HepG2 (cell line): ENCODE measurements around the gene TRRAP. TPM values are rescaled to one million over a fixed set of nuclear protein-coding genes. Genes with fewer than 3 reads are reported as not detected.

Experiments
- ATAC-seq: fragments of 200-7000 bp; cut with Tn5 transposase; 3 replicates; pipeline ENCODE4 v1.9.1; 2020; ENCODE audit warnings: mild to moderate bottlenecking, moderate library complexity
- BruUV-seq: library from RNA; stranded (reverse); fragments of 400-500 nt; replicated peaks from 2 replicates; lab custom pipeline; 2021; lab: Mats Ljungman, UMichigan
- CTCF ChIA-PET: fragments of 300-600 bp; formaldehyde crosslinking; extraction: SDS; loops from one replicate; lab custom pipeline; 2021; ENCODE audit warnings: low total read pairs, inconsistent platforms, low intra/inter-chr PET ratio; lab: Yijun Ruan, JAX
- POLR2A ChIA-PET: fragments of 350-600 bp; sonication (Branson Sonifier 250); formaldehyde crosslinking; loops from one replicate; lab custom pipeline; 2020; ENCODE audit warnings: antibody characterized with exemption, inconsistent platforms; lab: Yijun Ruan, JAX
- DNase-seq: peaks from one replicate; pipeline ENCODE4 v3.0.0-alpha.2; 2015; ENCODE audit warnings: low spot score
- FAIRE-seq: peaks from 3 replicates; lab custom pipeline; 2011; peaks lifted over from hg19 to GRCh38; lab: Jason Lieb, UNC
- H2AFZ ChIP-seq: one replicate; pipeline ENCODE4 v1.6.1; 2011; ENCODE audit warnings: low read length, inconsistent platforms
- H3K27ac ChIP-seq: fragments of 300-600 bp; 3 replicates; pipeline ENCODE4 v1.8.0; 2011; ENCODE audit warnings: mixed run types, mild to moderate bottlenecking, mixed read lengths, low read length, inconsistent platforms; ENCODE audit not compliant: insufficient read depth; ENCODE audit errors: extremely low read length
- H3K27me3 ChIP-seq, 2 experiments: fragments of 200-600 bp in 1 of 2; 2 replicates in 1 of 2; 3 replicates in 1 of 2; pipeline versions ENCODE4 v1.6.0 to v1.8.0; 2011; ENCODE audit warnings: low read length in 2 of 2, mild to moderate bottlenecking in 2 of 2, moderate library complexity in 2 of 2, inconsistent platforms in 1 of 2; ENCODE audit not compliant: insufficient read depth in 2 of 2, control insufficient read depth in 1 of 2
- H3K36me3 ChIP-seq, 2 experiments: fragments of 200-600 bp in 1 of 2; replicated peaks in 1 of 2; 2 replicates in 1 of 2; 3 replicates in 1 of 2; pipeline versions ENCODE4 v1.5.1 to v1.8.0; 2011; ENCODE audit warnings: low read length in 2 of 2, inconsistent platforms in 1 of 2; ENCODE audit not compliant: insufficient read depth in 2 of 2, control insufficient read depth in 1 of 2
- H3K4me1 ChIP-seq: 2 replicates; pipeline ENCODE4 v1.5.1; 2012; ENCODE audit warnings: low read length, inconsistent platforms; ENCODE audit not compliant: insufficient read depth
- H3K4me2 ChIP-seq: 2 replicates; pipeline ENCODE4 v1.6.0; 2011; ENCODE audit warnings: low read depth, low read length, inconsistent platforms
- H3K4me3 ChIP-seq, 3 experiments: fragments of 200-600 bp in 1 of 3; sonication (generic), shearing (Covaris generic) in 1 of 3; replicated peaks in 1 of 3; 2 replicates each; pipeline ENCODE4 v1.5.1; 2011 to 2016; ENCODE audit warnings: low read length in 3 of 3, inconsistent platforms in 2 of 3, low read depth in 2 of 3, mild to moderate bottlenecking in 2 of 3, control low read depth in 1 of 3, mixed read lengths in 1 of 3; ENCODE audit not compliant: insufficient read depth in 1 of 3
- H3K79me2 ChIP-seq: one replicate; pipeline ENCODE4 v1.6.1; 2011; ENCODE audit warnings: low read length, inconsistent platforms; ENCODE audit not compliant: insufficient read depth
- H3K9ac ChIP-seq: 2 replicates; pipeline ENCODE4 v1.6.0; 2011; ENCODE audit warnings: mild to moderate bottlenecking, low read depth, low read length, inconsistent platforms; ENCODE audit not compliant: insufficient read depth
- H3K9me3 ChIP-seq: 2 replicates; pipeline ENCODE4 v1.5.1; 2012; ENCODE audit warnings: mild to moderate bottlenecking, low read length
- H4K20me1 ChIP-seq: 2 replicates; pipeline ENCODE4 v1.6.0; 2011; ENCODE audit warnings: inconsistent platforms, mild to moderate bottlenecking, low read length, moderate library complexity; ENCODE audit not compliant: insufficient read depth
- ARNTL ChIP-seq: sonication (generic); formaldehyde crosslinking; IDR thresholded peaks from 2 replicates; pipeline ENCODE4 v1.4.0; 2020; ENCODE audit warnings: mild to moderate bottlenecking, missing genetic modification reagents
- BHLHE40 ChIP-seq: IDR thresholded peaks from 2 replicates; pipeline ENCODE4 v1.6.1; 2011; ENCODE audit warnings: low read length, improper control_type of control experiment
- HMG20B ChIP-seq: conservative IDR thresholded peaks from 2 replicates; pipeline ENCODE4 v1.6.1; 2016; ENCODE audit warnings: missing genetic modification reagents, missing compliant biosample characterization
- ISX ChIP-seq: sonication (generic); formaldehyde crosslinking; conservative IDR thresholded peaks from 2 replicates; pipeline ENCODE4 v1.5.0; 2020; ENCODE audit warnings: missing genetic modification reagents
- KAT2B ChIP-seq: fragments of 150-350 bp; IDR thresholded peaks from 2 replicates; pipeline ENCODE4 v1.6.1; 2014; ENCODE audit warnings: low read depth, low read length, borderline replicate concordance
- POLR2A ChIP-seq, 2 experiments: IDR thresholded peaks; 2 replicates each; pipeline ENCODE4 v1.6.1; 2011; ENCODE audit warnings: low read depth in 2 of 2, low read length in 2 of 2, mild to moderate bottlenecking in 1 of 2, moderate library complexity in 1 of 2; ENCODE audit not compliant: insufficient read depth in 1 of 2
- POLR2AphosphoS5 ChIP-seq: IDR thresholded peaks from 2 replicates; pipeline ENCODE4 v1.6.1; 2012; ENCODE audit warnings: low read depth, low read length
- ZNF10 ChIP-seq: sonication (generic); formaldehyde crosslinking; IDR thresholded peaks from 2 replicates; pipeline ENCODE4 v1.4.0; 2020; ENCODE audit warnings: mild to moderate bottlenecking, low read depth, missing genetic modification reagents, borderline replicate concordance
- ZNF562 ChIP-seq: sonication (generic); formaldehyde crosslinking; IDR thresholded peaks from 2 replicates; pipeline ENCODE4 v1.8.0; 2022; ENCODE audit warnings: missing genetic modification reagents, borderline replicate concordance
- ZNF75D ChIP-seq: sonication (generic); formaldehyde crosslinking; IDR thresholded peaks from 2 replicates; pipeline ENCODE4 v1.8.1; 2023; ENCODE audit warnings: missing genetic modification reagents, mild to moderate bottlenecking, borderline replicate concordance
- WGBS: methylation state at CpG from one replicate; pipeline ENCODE4 v1.1.6; 2017; ENCODE audit warnings: low lambda C conversion rate; 5-methylcytosine and 5-hydroxymethylcytosine counted together
- in situ Hi-C: cut with HindIII; loops from 2 replicates; pipeline ENCODE4 v1.10.0; 2017; ENCODE audit warnings: low pct_unique_long_range_greater_than_20kb; ENCODE audit not compliant: extremely low pct_ligation_motif_present
- intact Hi-C: fragments of 100-400 bp; cut with micrococcal nuclease; formaldehyde crosslinking; loops from one replicate; pipeline ENCODE4 v1.10.0; 2022; ENCODE audit not compliant: unreplicated experiment
- polyA plus RNA-seq, 8 experiments: library from polyadenylated mRNA; depleted of rRNA in 3 of 8; stranded (reverse) in 7 of 8; unstranded in 1 of 8; fragments of >200 nt; fragmentation: Illumina TruSeq in 4 of 8; extraction: Trizol in 4 of 8; gene quantifications; 2 replicates each; pipeline versions ENCODE4 v1.2.1 to v1.2.3, GENCODE V29; 2011 to 2016; ENCODE audit warnings: low read depth in 4 of 8, missing spikeins in 1 of 8, mixed read lengths in 1 of 8; ENCODE audit not compliant: insufficient read depth in 1 of 8
- total RNA-seq, 5 experiments: library from RNA; depleted of rRNA; stranded (reverse); fragments of >200 nt; fragmentation: Illumina TruSeq; extraction: Trizol; gene quantifications; 2 replicates each; pipeline ENCODE4 v1.2.3, GENCODE V29; 2016; ENCODE audit warnings: low read depth in 1 of 5

TRRAP gene
- total and polyA plus RNA-seq, 2 of the 13 experiments (the other 11 are each of a cell fraction or from before 2014, with no cell fraction given) = 8.6 to 10.5 TPM

GRCh38 chr7:98994046-98994944 is 116.0 kb downstream of the TRRAP start (continued):
- no peak for TF ChIP-seq ARNTL (CRISPR knock-in tag)

- Histone ChIP-seq H3K27ac (no peak overlapping the region), H3K9ac (no peak overlapping the region), H3K9me3 (no peaks in the 10 kb centered on the region), H3K36me3 (peaks cover 33 to 74% of the 10 kb centered on the region in 2 experiments), H4K20me1 (0 out of 2 replicates have a peak, but pooled peaks cover 2% of the 10 kb centered on the region), H3K4me3 (no peak overlapping the region), H2AFZ (no peak overlapping the region), H3K79me2 (no peaks in the 10 kb centered on the region), H3K27me3 (no peaks in the 10 kb centered on the region), H3K4me2 (no peak overlapping the region), H3K4me1 (no peaks in the 10 kb centered on the region)
- ATAC-seq (no peak), FAIRE-seq (no peak), DNase-seq (no peak)
- ChIA-PET POLR2A (no interaction called here), CTCF (no interaction called here)
- intact Hi-C loops (no loop called here), in situ Hi-C loops (no loop called here)
- no peak for TF ChIP-seq POLR2AphosphoS5
- no peak for TF ChIP-seq POLR2A (IDR thresholded peaks at IDR 0.05; ENCODE audit: insufficient read depth in 1 of 2, low read depth in 2 of 2, low read length in 2 of 2)
- no peak for TF ChIP-seq BHLHE40
- no peak for TF ChIP-seq KAT2B
- TF ChIP-seq ZNF75D (CRISPR knock-in tag) = no peak
- TF ChIP-seq ZNF562 (CRISPR knock-in tag) = no peak
- TF ChIP-seq HMG20B = no peak
- TF ChIP-seq ISX = no peak
- no peak for TF ChIP-seq ZNF10 (CRISPR knock-in tag)
- BruUV-seq = no TSS peak
- WGBS = 93% methylated on average over 13 of the region's 13 CpGs
Measured at GRCh38 chr7:98995111-98995510, 116.8 kb downstream of the TRRAP start.
